K562 (cell line): ENCODE measurements around the gene SLC44A2. TPM values are rescaled to one million over a fixed set of nuclear protein-coding genes. Genes with fewer than 3 reads are reported as not detected.

ENCODE experiments used
- ATAC-seq: fragments of 200-7000 bp; cut with Tn5 transposase; 3 replicates; pipeline ENCODE4 v1.9.1; 2020; ENCODE audit warnings: moderate library complexity
- BruUV-seq: library from RNA; stranded (reverse); fragments of 400-500 nt; replicated peaks from 2 replicates; lab custom pipeline; 2021; lab: Mats Ljungman, UMichigan
- CTCF ChIA-PET: fragments of 300-600 bp; formaldehyde crosslinking; extraction: SDS; loops from one replicate; lab custom pipeline; 2021; ENCODE audit warnings: low intra/inter-chr PET ratio; lab: Yijun Ruan, JAX
- POLR2A ChIA-PET: fragments of 300-600, 350-650 bp; sonication (Branson Sonifier 250); formaldehyde crosslinking; extraction: SDS; loops from one replicate; lab custom pipeline; 2021; ENCODE audit warnings: antibody characterized with exemption, inconsistent platforms; lab: Yijun Ruan, JAX
- DNase-seq, 4 experiments: peaks; one replicate each; pipeline versions ENCODE4 v3.0.0 to v3.0.0-alpha.2; 2011 to 2018; ENCODE audit warnings: low spot score in 3 of 4, mixed read lengths in 3 of 4; ENCODE audit errors: extremely low read depth in 1 of 4
- FAIRE-seq: peaks from 2 replicates; lab custom pipeline; 2011; peaks lifted over from hg19 to GRCh38; lab: Jason Lieb, UNC
- H2AFZ ChIP-seq: 2 replicates; pipeline ENCODE4 v1.6.0; 2011; ENCODE audit warnings: low read depth, low read length, control low read depth, inconsistent platforms
- H3K27ac ChIP-seq: fragments of 200-600 bp; 3 replicates; pipeline ENCODE4 v1.8.0; 2011; ENCODE audit warnings: low read depth, mild to moderate bottlenecking, control low read depth, inconsistent platforms, low read length, moderate library complexity, mixed read lengths; ENCODE audit errors: extremely low read depth
- H3K27me3 ChIP-seq, 2 experiments: fragments of 300-600 bp in 1 of 2; 2 replicates in 1 of 2; 3 replicates in 1 of 2; pipeline versions ENCODE4 v1.6.0 to v1.8.0; 2011; ENCODE audit warnings: inconsistent platforms in 2 of 2, low read length in 2 of 2, mild to moderate bottlenecking in 1 of 2, mixed read lengths in 1 of 2, moderate library complexity in 1 of 2; ENCODE audit not compliant: control insufficient read depth in 2 of 2, insufficient read depth in 2 of 2
- H3K36me3 ChIP-seq: fragments of 300-600 bp; 3 replicates; pipeline ENCODE4 v1.8.0; 2011; ENCODE audit warnings: mild to moderate bottlenecking, low read length, inconsistent platforms; ENCODE audit not compliant: control insufficient read depth, insufficient read depth
- H3K4me1 ChIP-seq, 2 experiments: fragments of 200-600 bp in 1 of 2; replicated peaks in 1 of 2; 2 replicates in 1 of 2; 3 replicates in 1 of 2; pipeline versions ENCODE4 v1.5.1 to v1.8.0; 2011; ENCODE audit warnings: inconsistent platforms in 2 of 2, low read length in 2 of 2, mild to moderate bottlenecking in 1 of 2, mixed read lengths in 1 of 2, moderate library complexity in 1 of 2; ENCODE audit not compliant: control insufficient read depth in 2 of 2, insufficient read depth in 2 of 2
- H3K4me2 ChIP-seq: 2 replicates; pipeline ENCODE4 v1.6.1; 2011; ENCODE audit warnings: low read length, control low read depth, inconsistent platforms, mixed read lengths; ENCODE audit not compliant: insufficient read depth
- H3K4me3 ChIP-seq: fragments of 200-600 bp; sonication (generic), shearing (Covaris generic); 2 replicates; pipeline ENCODE4 v1.5.1; 2016; ENCODE audit warnings: control low read depth, inconsistent platforms
- H3K79me2 ChIP-seq: fragments of 200-600 bp; 3 replicates; pipeline ENCODE4 v1.8.0; 2011; ENCODE audit warnings: low read length, inconsistent platforms; ENCODE audit not compliant: control insufficient read depth, insufficient read depth
- H3K9ac ChIP-seq, 2 experiments: 2 replicates each; pipeline versions ENCODE4 v1.6.0 to v1.6.1; 2011; ENCODE audit warnings: low read depth in 2 of 2, low read length in 2 of 2, control low read depth in 1 of 2, inconsistent platforms in 1 of 2, mild to moderate bottlenecking in 1 of 2, mixed read lengths in 1 of 2; ENCODE audit not compliant: insufficient read depth in 1 of 2
- H3K9me1 ChIP-seq: one replicate; pipeline ENCODE4 v1.6.0; 2011; ENCODE audit warnings: inconsistent platforms, mild to moderate bottlenecking, low read length, moderate library complexity; ENCODE audit not compliant: control insufficient read depth, insufficient read depth
- H3K9me3 ChIP-seq: replicated peaks from 2 replicates; pipeline ENCODE4 v1.5.1; 2011; ENCODE audit warnings: low read depth, low read length, inconsistent platforms; ENCODE audit not compliant: control insufficient read depth, insufficient read depth
- H4K20me1 ChIP-seq: replicated peaks from 2 replicates; pipeline ENCODE4 v1.6.1; 2011; ENCODE audit warnings: low read length, inconsistent platforms, mixed read lengths; ENCODE audit not compliant: control insufficient read depth, insufficient read depth
- CREBBP ChIP-seq: IDR thresholded peaks from one replicate; pipeline ENCODE4 v1.6.1; 2012; ENCODE audit warnings: low read depth, mild to moderate bottlenecking, control low read depth, inconsistent platforms, low read length
- NFIC ChIP-seq: fragments of 450-650 bp; IDR thresholded peaks from 2 replicates; pipeline ENCODE4 v1.6.1; 2017; ENCODE audit warnings: mild to moderate bottlenecking, inconsistent platforms
- POLR2G ChIP-seq: fragments of 200-400 bp; formaldehyde crosslinking; IDR thresholded peaks from 2 replicates; pipeline ENCODE4 v1.6.1; 2017; ENCODE audit warnings: low read depth, mild to moderate bottlenecking, antibody characterized with exemption, low read length, moderate library complexity
- WGBS: fragments of 100-300 bp; shearing (Covaris generic); methylation state at CpG from one replicate; pipeline ENCODE4 v1.1.6; 2016; ENCODE audit warnings: low coverage, mixed read lengths; ENCODE audit not compliant: insufficient coverage; ENCODE audit errors: missing lambda C conversion rate; 5-methylcytosine and 5-hydroxymethylcytosine counted together
- in situ Hi-C: fragments of 300-500 bp; cut with MboI; formaldehyde crosslinking; loops from 4 replicates; pipeline ENCODE4 v1.15.0; 2018; ENCODE audit warnings: inconsistent platforms, mixed read lengths
- intact Hi-C: fragments of 100-400 bp; cut with micrococcal nuclease; formaldehyde crosslinking; loops from 2 replicates; pipeline ENCODE4 v1.14.2; 2022
- polyA plus RNA-seq, 8 experiments: library from polyadenylated mRNA; depleted of rRNA in 4 of 8; stranded (reverse) in 5 of 8; unstranded in 3 of 8; fragments of >200 nt; fragmentation: Nextera tagmentation in 2 of 8; fragmentation: Illumina TruSeq in 1 of 8; extraction: Ambion mirVana in 2 of 8; extraction: Trizol in 1 of 8; gene quantifications; 2 replicates each; pipeline versions ENCODE4 v1.2.1 to v1.2.3, GENCODE V29; 2011 to 2014; ENCODE audit warnings: inconsistent platforms in 1 of 8, missing spikeins in 1 of 8
- total RNA-seq, 7 experiments: library from RNA; depleted of rRNA in 6 of 7; stranded (reverse); fragments of >200 nt in 6 of 7; fragmentation: Illumina TruSeq in 2 of 7; extraction: Trizol in 2 of 7; gene quantifications; 2 replicates each; pipeline versions ENCODE4 v1.2.1 to v1.2.3, GENCODE V29; 2011 to 2021; ENCODE audit warnings: low replicate concordance in 1 of 7
- TF ChIP-seq, protein P1 (sequence below): fragments of 250-450 bp; sonication (Bioruptor Pico); IDR thresholded peaks from 2 replicates; pipeline ENCODE4 v1.5.0; 2021

The SLC44A2 gene
- total and polyA plus RNA-seq, 9 of the 15 experiments (the other 6 are each of a cell fraction or from before 2014, with no cell fraction given) = 1.1 to 34.2 (median 8.1) TPM

- Histone ChIP-seq H3K27me3 (no peaks in the 10 kb centered on the region), H3K79me2 (no peaks in the 10 kb centered on the region), H3K9me3 (no peaks in the 10 kb centered on the region), H4K20me1 (no peaks in the 10 kb centered on the region), H3K36me3 (peaks cover 34% of the 10 kb centered on the region; the same call in 2 of the 3 replicates), H3K4me2 (no peak overlapping the region), H3K9ac (peak overlapping the region in 1 of 2 experiments; percentile 58; a peak in 2 of 4 replicates), H3K27ac (no peak overlapping the region), H3K4me1 (peaks cover 0 to 6% of the 10 kb centered on the region in 2 experiments; a peak in 2 of 5 replicates), H3K4me3 (no peak overlapping the region), H3K9me1 (peaks cover 4% of the 10 kb centered on the region), H2AFZ (no peak overlapping the region)
- DNase-seq (no peak), ATAC-seq (no peak), FAIRE-seq (no peak)
- TF ChIP-seq NFIC (peak; percentile 87), POLR2G (peak; percentile 35), CREBBP (no peak)
- TF ChIP-seq, protein P1, sequence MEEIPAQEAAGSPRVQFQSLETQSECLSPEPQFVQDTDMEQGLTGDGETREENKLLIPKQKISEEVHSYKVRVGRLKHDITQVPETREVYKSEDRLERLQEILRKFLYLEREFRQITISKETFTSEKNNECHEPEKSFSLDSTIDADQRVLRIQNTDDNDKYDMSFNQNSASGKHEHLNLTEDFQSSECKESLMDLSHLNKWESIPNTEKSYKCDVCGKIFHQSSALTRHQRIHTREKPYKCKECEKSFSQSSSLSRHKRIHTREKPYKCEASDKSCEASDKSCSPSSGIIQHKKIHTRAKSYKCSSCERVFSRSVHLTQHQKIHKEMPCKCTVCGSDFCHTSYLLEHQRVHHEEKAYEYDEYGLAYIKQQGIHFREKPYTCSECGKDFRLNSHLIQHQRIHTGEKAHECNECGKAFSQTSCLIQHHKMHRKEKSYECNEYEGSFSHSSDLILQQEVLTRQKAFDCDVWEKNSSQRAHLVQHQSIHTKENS = no peak
- no TSS peak for BruUV-seq
- ChIA-PET POLR2A (interaction anchor here (0.7 kb wide), 1 partner anchor 100 kb away, joined by 3 read pairs; no protein-coding TSS in a partner anchor), CTCF (interaction anchor here (0.6 kb wide), 1 partner anchor 381 kb away, joined by 3 read pairs; no protein-coding TSS in a partner anchor)
- in situ Hi-C loops = no loop called here
- intact Hi-C loops = no loop called here
- 90% methylated on average over 26 of the region's 37 CpGs for WGBS
Measured at GRCh38 chr19:10636304-10636972, 11.1 kb downstream of the SLC44A2 start.
